ENCODE data around the gene C16orf78.

DNA sequence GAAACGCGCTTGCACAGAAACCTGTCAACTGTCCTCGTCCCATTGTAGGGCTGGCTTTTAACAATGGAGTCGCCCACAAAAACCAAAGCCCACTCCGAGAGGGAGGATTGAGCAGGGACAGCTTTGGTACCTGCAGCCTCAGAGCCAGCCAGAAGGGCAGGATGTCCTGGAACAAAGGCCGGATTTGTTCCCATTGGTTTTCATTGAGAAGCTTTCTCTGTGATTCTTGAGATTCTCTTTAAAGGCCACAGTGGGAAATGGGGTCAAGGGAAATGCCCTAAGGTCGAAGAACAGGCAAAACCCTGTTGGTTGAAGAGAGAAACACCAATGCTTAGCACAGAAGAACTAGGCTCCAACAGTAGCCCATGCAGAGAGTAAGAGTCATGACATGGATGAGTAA is 65.4 kb downstream of the C16orf78 start:
- TF ChIP-seq, protein P1, sequence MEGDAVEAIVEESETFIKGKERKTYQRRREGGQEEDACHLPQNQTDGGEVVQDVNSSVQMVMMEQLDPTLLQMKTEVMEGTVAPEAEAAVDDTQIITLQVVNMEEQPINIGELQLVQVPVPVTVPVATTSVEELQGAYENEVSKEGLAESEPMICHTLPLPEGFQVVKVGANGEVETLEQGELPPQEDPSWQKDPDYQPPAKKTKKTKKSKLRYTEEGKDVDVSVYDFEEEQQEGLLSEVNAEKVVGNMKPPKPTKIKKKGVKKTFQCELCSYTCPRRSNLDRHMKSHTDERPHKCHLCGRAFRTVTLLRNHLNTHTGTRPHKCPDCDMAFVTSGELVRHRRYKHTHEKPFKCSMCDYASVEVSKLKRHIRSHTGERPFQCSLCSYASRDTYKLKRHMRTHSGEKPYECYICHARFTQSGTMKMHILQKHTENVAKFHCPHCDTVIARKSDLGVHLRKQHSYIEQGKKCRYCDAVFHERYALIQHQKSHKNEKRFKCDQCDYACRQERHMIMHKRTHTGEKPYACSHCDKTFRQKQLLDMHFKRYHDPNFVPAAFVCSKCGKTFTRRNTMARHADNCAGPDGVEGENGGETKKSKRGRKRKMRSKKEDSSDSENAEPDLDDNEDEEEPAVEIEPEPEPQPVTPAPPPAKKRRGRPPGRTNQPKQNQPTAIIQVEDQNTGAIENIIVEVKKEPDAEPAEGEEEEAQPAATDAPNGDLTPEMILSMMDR (IDR thresholded peaks at IDR 0.05; ENCODE audit: low read length), result no peak
- no peak for TF ChIP-seq EZH2 (IDR thresholded peaks at IDR 0.05; ENCODE audit: borderline replicate concordance, low read length)
